ENCODE measurements around the gene SLC17A2. TPM values are rescaled to one million over a fixed set of nuclear protein-coding genes. Genes with fewer than 3 reads are reported as not detected.

SLC17A2 gene
- total and polyA plus RNA-seq, 2 of the 13 experiments (the other 11 are each of a cell fraction or from before 2014, with no cell fraction given): 11.2 to 32.4 TPM

DNA sequence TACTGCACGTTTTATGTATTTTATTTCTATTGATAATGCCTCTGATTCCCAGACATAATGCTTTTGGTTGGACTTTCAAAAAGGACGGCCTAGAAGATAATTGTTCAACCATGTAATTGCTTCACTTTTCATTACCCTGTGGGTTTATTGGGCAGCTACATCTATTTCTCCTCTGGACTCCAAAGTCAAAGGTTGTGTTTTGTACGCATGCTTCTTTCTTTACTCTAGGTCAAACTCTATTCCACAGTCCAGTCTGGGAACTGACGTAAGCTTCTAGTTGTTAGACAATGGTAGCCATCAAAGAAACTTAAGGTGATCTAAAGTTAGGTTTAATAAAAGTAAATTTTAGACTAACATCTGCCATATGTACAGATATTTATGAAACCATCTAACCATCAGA, 49.9 kb downstream of the SLC17A2 start (continued):
- TF ChIP-seq, protein P1, sequence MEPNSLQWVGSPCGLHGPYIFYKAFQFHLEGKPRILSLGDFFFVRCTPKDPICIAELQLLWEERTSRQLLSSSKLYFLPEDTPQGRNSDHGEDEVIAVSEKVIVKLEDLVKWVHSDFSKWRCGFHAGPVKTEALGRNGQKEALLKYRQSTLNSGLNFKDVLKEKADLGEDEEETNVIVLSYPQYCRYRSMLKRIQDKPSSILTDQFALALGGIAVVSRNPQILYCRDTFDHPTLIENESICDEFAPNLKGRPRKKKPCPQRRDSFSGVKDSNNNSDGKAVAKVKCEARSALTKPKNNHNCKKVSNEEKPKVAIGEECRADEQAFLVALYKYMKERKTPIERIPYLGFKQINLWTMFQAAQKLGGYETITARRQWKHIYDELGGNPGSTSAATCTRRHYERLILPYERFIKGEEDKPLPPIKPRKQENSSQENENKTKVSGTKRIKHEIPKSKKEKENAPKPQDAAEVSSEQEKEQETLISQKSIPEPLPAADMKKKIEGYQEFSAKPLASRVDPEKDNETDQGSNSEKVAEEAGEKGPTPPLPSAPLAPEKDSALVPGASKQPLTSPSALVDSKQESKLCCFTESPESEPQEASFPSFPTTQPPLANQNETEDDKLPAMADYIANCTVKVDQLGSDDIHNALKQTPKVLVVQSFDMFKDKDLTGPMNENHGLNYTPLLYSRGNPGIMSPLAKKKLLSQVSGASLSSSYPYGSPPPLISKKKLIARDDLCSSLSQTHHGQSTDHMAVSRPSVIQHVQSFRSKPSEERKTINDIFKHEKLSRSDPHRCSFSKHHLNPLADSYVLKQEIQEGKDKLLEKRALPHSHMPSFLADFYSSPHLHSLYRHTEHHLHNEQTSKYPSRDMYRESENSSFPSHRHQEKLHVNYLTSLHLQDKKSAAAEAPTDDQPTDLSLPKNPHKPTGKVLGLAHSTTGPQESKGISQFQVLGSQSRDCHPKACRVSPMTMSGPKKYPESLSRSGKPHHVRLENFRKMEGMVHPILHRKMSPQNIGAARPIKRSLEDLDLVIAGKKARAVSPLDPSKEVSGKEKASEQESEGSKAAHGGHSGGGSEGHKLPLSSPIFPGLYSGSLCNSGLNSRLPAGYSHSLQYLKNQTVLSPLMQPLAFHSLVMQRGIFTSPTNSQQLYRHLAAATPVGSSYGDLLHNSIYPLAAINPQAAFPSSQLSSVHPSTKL (CRISPR knock-in tag; IDR thresholded peaks at IDR 0.05): peak; percentile 39; the same call in 1 of the 2 replicates
- TF ChIP-seq FOXC1 (CRISPR knock-in tag; IDR thresholded peaks at IDR 0.05; ENCODE audit: borderline replicate concordance) (no peak), ATF1 (CRISPR knock-in tag; IDR thresholded peaks at IDR 0.05) (no peak), HNF4G (IDR thresholded peaks at IDR 0.05; ENCODE audit: borderline replicate concordance, low read depth, low read length) (peak; percentile 72), HNF4G (CRISPR knock-in tag; IDR thresholded peaks at IDR 0.05; ENCODE audit: borderline replicate concordance, low read depth) (no peak), EZH2 (conservative IDR thresholded peaks at IDR 0.05; ENCODE audit: low read depth, low read length) (no peak), NR3C1 (CRISPR knock-in tag; IDR thresholded peaks at IDR 0.05) (no peak), LCORL (IDR thresholded peaks at IDR 0.05) (no peak), LCORL (CRISPR knock-in tag; IDR thresholded peaks at IDR 0.05) (no peak), U2AF2 (IDR thresholded peaks at IDR 0.05; ENCODE audit: low read depth, low read length) (no peak), PHF20 (CRISPR knock-in tag; IDR thresholded peaks at IDR 0.05) (no peak)
- TF ChIP-seq, protein P2, sequence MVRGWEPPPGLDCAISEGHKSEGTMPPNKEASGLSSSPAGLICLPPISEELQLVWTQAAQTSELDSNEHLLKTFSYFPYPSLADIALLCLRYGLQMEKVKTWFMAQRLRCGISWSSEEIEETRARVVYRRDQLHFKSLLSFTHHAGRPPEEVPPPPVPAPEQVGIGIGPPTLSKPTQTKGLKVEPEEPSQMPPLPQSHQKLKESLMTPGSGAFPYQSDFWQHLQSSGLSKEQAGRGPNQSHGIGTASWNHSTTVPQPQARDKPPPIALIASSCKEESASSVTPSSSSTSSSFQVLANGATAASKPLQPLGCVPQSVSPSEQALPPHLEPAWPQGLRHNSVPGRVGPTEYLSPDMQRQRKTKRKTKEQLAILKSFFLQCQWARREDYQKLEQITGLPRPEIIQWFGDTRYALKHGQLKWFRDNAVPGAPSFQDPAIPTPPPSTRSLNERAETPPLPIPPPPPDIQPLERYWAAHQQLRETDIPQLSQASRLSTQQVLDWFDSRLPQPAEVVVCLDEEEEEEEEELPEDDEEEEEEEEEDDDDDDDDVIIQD (CRISPR knock-in tag; IDR thresholded peaks at IDR 0.05; ENCODE audit: low read depth): peak; percentile 30; the same call in 1 of the 2 replicates
